ENCODE data around the gene KDM4B.

Gene KDM4B

GRCh38 chr19:5031231-5032100 is 62.6 kb downstream of the KDM4B start:
- H3K36me3 ChIP-seq (ENCODE audit: control insufficient read depth in 1 of 2, insufficient read depth in 2 of 2, low read length in 2 of 2) = peaks cover 4 to 24% of the 10 kb centered on the region in 2 donors
- H3K4me3 ChIP-seq (ENCODE audit: low read depth in 1 of 2, low read length in 2 of 2) = no peak overlapping the region
- H3K9ac ChIP-seq (ENCODE audit: low read depth in 1 of 2, low read length in 2 of 2) = no peak overlapping the region
- H3K9me3 ChIP-seq (ENCODE audit: control insufficient read depth in 1 of 2, low read length in 2 of 2) = no peaks in the 10 kb centered on the region
- no peaks in the 10 kb centered on the region for H3K4me1 ChIP-seq (ENCODE audit: control insufficient read depth in 1 of 2, insufficient read depth in 2 of 2, low read length in 2 of 2)
- no peaks in the 10 kb centered on the region for H3K27me3 ChIP-seq (ENCODE audit: control insufficient read depth in 1 of 2, insufficient read depth in 2 of 2, low read length in 2 of 2)
- no peak overlapping the region for H3K27ac ChIP-seq (ENCODE audit: low read depth, low read length)

- Histone ChIP-seq H3K27me3 (ENCODE audit: control insufficient read depth in 1 of 2, insufficient read depth in 2 of 2, low read length in 2 of 2) (no peaks in the 10 kb centered on the region), H3K9ac (ENCODE audit: low read depth in 1 of 2, low read length in 2 of 2) (no peak overlapping the region), H3K27ac (ENCODE audit: low read depth, low read length) (no peak overlapping the region), H3K36me3 (ENCODE audit: control insufficient read depth in 1 of 2, insufficient read depth in 2 of 2, low read length in 2 of 2) (peaks cover 4 to 24% of the 10 kb centered on the region in 2 donors), H3K9me3 (ENCODE audit: control insufficient read depth in 1 of 2, low read length in 2 of 2) (no peaks in the 10 kb centered on the region), H3K4me3 (ENCODE audit: low read depth in 1 of 2, low read length in 2 of 2) (no peak overlapping the region), H3K4me1 (ENCODE audit: control insufficient read depth in 1 of 2, insufficient read depth in 2 of 2, low read length in 2 of 2) (no peaks in the 10 kb centered on the region)
These were observed 63.4 kb downstream of the KDM4B start for GRCh38 chr19:5032101-5032967.

- no peak overlapping the region for H3K9ac ChIP-seq (ENCODE audit: low read depth in 1 of 2, low read length in 2 of 2)
- peaks cover 4 to 35% of the 10 kb centered on the region in 2 donors for H3K36me3 ChIP-seq (ENCODE audit: control insufficient read depth in 1 of 2, insufficient read depth in 2 of 2, low read length in 2 of 2)
- no peak overlapping the region for H3K27ac ChIP-seq (ENCODE audit: low read depth, low read length)
- H3K27me3 ChIP-seq (ENCODE audit: control insufficient read depth in 1 of 2, insufficient read depth in 2 of 2, low read length in 2 of 2) = no peaks in the 10 kb centered on the region
- H3K4me1 ChIP-seq (ENCODE audit: control insufficient read depth in 1 of 2, insufficient read depth in 2 of 2, low read length in 2 of 2) = no peaks in the 10 kb centered on the region
- H3K4me3 ChIP-seq (ENCODE audit: low read depth in 1 of 2, low read length in 2 of 2) = no peak overlapping the region
- no peaks in the 10 kb centered on the region for H3K9me3 ChIP-seq (ENCODE audit: control insufficient read depth in 1 of 2, low read length in 2 of 2)
These were observed 66.3 kb downstream of the KDM4B start for GRCh38 chr19:5035105-5035761.

- Histone ChIP-seq H3K9me3 (ENCODE audit: control insufficient read depth in 1 of 2, low read length in 2 of 2) (no peaks in the 10 kb centered on the region), H3K27ac (ENCODE audit: low read depth, low read length) (no peak overlapping the region), H3K36me3 (ENCODE audit: control insufficient read depth in 1 of 2, insufficient read depth in 2 of 2, low read length in 2 of 2) (peaks cover 4 to 43% of the 10 kb centered on the region in 2 donors), H3K9ac (ENCODE audit: low read depth in 1 of 2, low read length in 2 of 2) (no peak overlapping the region), H3K27me3 (ENCODE audit: control insufficient read depth in 1 of 2, insufficient read depth in 2 of 2, low read length in 2 of 2) (no peaks in the 10 kb centered on the region), H3K4me1 (ENCODE audit: control insufficient read depth in 1 of 2, insufficient read depth in 2 of 2, low read length in 2 of 2) (no peaks in the 10 kb centered on the region), H3K4me3 (ENCODE audit: low read depth in 1 of 2, low read length in 2 of 2) (no peak overlapping the region)
These were observed 67.1 kb downstream of the KDM4B start for GRCh38 chr19:5035793-5036697.

- Histone ChIP-seq H3K36me3 (ENCODE audit: control insufficient read depth in 1 of 2, insufficient read depth in 2 of 2, low read length in 2 of 2) (peaks cover 4 to 43% of the 10 kb centered on the region in 2 donors), H3K27me3 (ENCODE audit: control insufficient read depth in 1 of 2, insufficient read depth in 2 of 2, low read length in 2 of 2) (no peaks in the 10 kb centered on the region), H3K9me3 (ENCODE audit: control insufficient read depth in 1 of 2, low read length in 2 of 2) (no peaks in the 10 kb centered on the region), H3K4me3 (ENCODE audit: low read depth in 1 of 2, low read length in 2 of 2) (no peak overlapping the region), H3K9ac (ENCODE audit: low read depth in 1 of 2, low read length in 2 of 2) (no peak overlapping the region), H3K4me1 (ENCODE audit: control insufficient read depth in 1 of 2, insufficient read depth in 2 of 2, low read length in 2 of 2) (no peaks in the 10 kb centered on the region), H3K27ac (ENCODE audit: low read depth, low read length) (no peak overlapping the region)
These were observed 68.0 kb downstream of the KDM4B start for GRCh38 chr19:5036698-5037563.

GRCh38 chr19:5037936-5038335 is 69.0 kb downstream of the KDM4B start:
- Histone ChIP-seq H3K36me3 (ENCODE audit: control insufficient read depth in 1 of 2, insufficient read depth in 2 of 2, low read length in 2 of 2) (peaks cover 4 to 46% of the 10 kb centered on the region in 2 donors), H3K4me3 (ENCODE audit: low read depth in 1 of 2, low read length in 2 of 2) (no peak overlapping the region), H3K27me3 (ENCODE audit: control insufficient read depth in 1 of 2, insufficient read depth in 2 of 2, low read length in 2 of 2) (no peaks in the 10 kb centered on the region), H3K27ac (ENCODE audit: low read depth, low read length) (no peak overlapping the region), H3K9me3 (ENCODE audit: control insufficient read depth in 1 of 2, low read length in 2 of 2) (no peaks in the 10 kb centered on the region), H3K9ac (ENCODE audit: low read depth in 1 of 2, low read length in 2 of 2) (no peak overlapping the region), H3K4me1 (ENCODE audit: control insufficient read depth in 1 of 2, insufficient read depth in 2 of 2, low read length in 2 of 2) (no peaks in the 10 kb centered on the region)

GRCh38 chr19:5038631-5039271 is 69.8 kb downstream of the KDM4B start:
- Histone ChIP-seq H3K9ac (ENCODE audit: low read depth in 1 of 2, low read length in 2 of 2) (no peak overlapping the region), H3K9me3 (ENCODE audit: control insufficient read depth in 1 of 2, low read length in 2 of 2) (no peaks in the 10 kb centered on the region), H3K4me1 (ENCODE audit: control insufficient read depth in 1 of 2, insufficient read depth in 2 of 2, low read length in 2 of 2) (no peaks in the 10 kb centered on the region), H3K36me3 (ENCODE audit: control insufficient read depth in 1 of 2, insufficient read depth in 2 of 2, low read length in 2 of 2) (peaks cover 4 to 43% of the 10 kb centered on the region in 2 donors), H3K27ac (ENCODE audit: low read depth, low read length) (no peak overlapping the region), H3K27me3 (ENCODE audit: control insufficient read depth in 1 of 2, insufficient read depth in 2 of 2, low read length in 2 of 2) (no peaks in the 10 kb centered on the region), H3K4me3 (ENCODE audit: low read depth in 1 of 2, low read length in 2 of 2) (no peak overlapping the region)

- Histone ChIP-seq H3K27ac (ENCODE audit: low read depth, low read length) (no peak overlapping the region), H3K4me1 (ENCODE audit: control insufficient read depth in 1 of 2, insufficient read depth in 2 of 2, low read length in 2 of 2) (no peaks in the 10 kb centered on the region), H3K36me3 (ENCODE audit: control insufficient read depth in 1 of 2, insufficient read depth in 2 of 2, low read length in 2 of 2) (peaks cover 0 to 38% of the 10 kb centered on the region in 2 donors), H3K9me3 (ENCODE audit: control insufficient read depth in 1 of 2, low read length in 2 of 2) (no peaks in the 10 kb centered on the region), H3K9ac (ENCODE audit: low read depth in 1 of 2, low read length in 2 of 2) (no peak overlapping the region), H3K4me3 (ENCODE audit: low read depth in 1 of 2, low read length in 2 of 2) (no peak overlapping the region), H3K27me3 (ENCODE audit: control insufficient read depth in 1 of 2, insufficient read depth in 2 of 2, low read length in 2 of 2) (no peaks in the 10 kb centered on the region)
These were observed 71.0 kb downstream of the KDM4B start for GRCh38 chr19:5039642-5040543.

Measured in duodenal mucosa (tissue), 2 donors.